BE2C (cell line): ENCODE results near the gene DLX4. TPM values are rescaled to one million over a fixed set of nuclear protein-coding genes. Genes with fewer than 3 reads are reported as not detected.

Source experiments
- DNase-seq: peaks from one replicate; pipeline ENCODE4 v3.0.0-alpha.2; 2020
- H3K27me3 ChIP-seq: fragments of 250-450 bp; sonication (Bioruptor Pico); 2 replicates; pipeline ENCODE4 v1.5.1; 2020; ENCODE audit warnings: mild to moderate bottlenecking
- H3K36me3 ChIP-seq: fragments of 250-450 bp; sonication (Bioruptor Pico); 2 replicates; pipeline ENCODE4 v1.5.1; 2020; ENCODE audit warnings: mild to moderate bottlenecking
- H3K4me1 ChIP-seq: fragments of 250-450 bp; sonication (Bioruptor Pico); 2 replicates; pipeline ENCODE4 v1.5.1; 2020
- H3K4me3 ChIP-seq: 2 replicates; pipeline ENCODE4 v1.5.1; 2011; ENCODE audit warnings: low read depth, low read length
- H3K9me3 ChIP-seq: fragments of 250-450 bp; sonication (Bioruptor Pico); 2 replicates; pipeline ENCODE4 v1.5.1; 2020
- polyA plus RNA-seq: library from polyadenylated mRNA; unstranded; fragments of >200 nt; gene quantifications from one replicate; pipeline ENCODE4 v1.2.1, GENCODE V29; 2012; ENCODE audit warnings: low read depth, missing spikeins; ENCODE audit not compliant: insufficient read length, insufficient read depth
- TF ChIP-seq, protein P1 (sequence below): IDR thresholded peaks from 2 replicates; pipeline ENCODE4 v1.5.1; 2012; ENCODE audit warnings: mild to moderate bottlenecking, low read depth, low read length

The DLX4 gene, protein sequence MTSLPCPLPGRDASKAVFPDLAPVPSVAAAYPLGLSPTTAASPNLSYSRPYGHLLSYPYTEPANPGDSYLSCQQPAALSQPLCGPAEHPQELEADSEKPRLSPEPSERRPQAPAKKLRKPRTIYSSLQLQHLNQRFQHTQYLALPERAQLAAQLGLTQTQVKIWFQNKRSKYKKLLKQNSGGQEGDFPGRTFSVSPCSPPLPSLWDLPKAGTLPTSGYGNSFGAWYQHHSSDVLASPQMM
- 0.42 TPM for polyA plus RNA-seq

DNA sequence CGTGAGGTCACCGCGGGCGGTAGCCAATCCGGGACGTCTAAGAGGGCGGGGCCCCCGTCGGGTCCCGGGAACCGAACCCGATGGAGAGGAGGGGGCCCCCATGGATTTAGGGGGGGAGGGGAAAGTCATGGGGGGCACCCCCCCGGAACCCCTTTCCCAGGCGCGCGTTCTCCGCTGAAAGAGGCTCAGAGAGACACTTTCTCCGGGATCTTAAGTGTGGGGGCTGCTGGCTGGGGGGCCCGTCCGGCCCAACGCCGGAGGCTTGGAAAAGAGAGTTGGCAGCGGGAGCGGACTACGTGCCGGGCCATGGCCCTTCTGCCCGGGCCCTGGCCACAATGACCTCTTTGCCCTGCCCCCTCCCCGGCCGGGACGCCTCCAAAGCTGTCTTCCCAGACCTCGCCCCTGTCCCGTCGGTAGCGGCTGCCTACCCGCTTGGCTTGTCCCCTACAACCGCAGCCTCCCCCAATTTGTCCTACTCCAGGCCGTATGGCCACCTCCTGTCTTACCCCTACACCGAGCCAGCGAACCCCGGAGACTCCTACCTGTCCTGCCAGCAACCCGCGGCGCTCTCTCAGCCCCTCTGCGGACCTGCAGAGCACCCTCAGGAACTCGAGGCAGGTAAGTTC, at the start of gene DLX4:
Gene DLX4 (plus strand): TSS at position 57 of the 626 bp plus-strand sequence. CDS start 279 bp downstream, at position 336.
- Histone ChIP-seq H3K36me3 (no peaks in the 10 kb centered on the region), H3K9me3 (no peaks in the 10 kb centered on the region), H3K27me3 (peaks cover 97% of the 10 kb centered on the region), H3K4me3 (peak within 1 kb of the TSS; percentile 80), H3K4me1 (no peaks in the 10 kb centered on the region)
- no peak for DNase-seq
- TF ChIP-seq, protein P1, sequence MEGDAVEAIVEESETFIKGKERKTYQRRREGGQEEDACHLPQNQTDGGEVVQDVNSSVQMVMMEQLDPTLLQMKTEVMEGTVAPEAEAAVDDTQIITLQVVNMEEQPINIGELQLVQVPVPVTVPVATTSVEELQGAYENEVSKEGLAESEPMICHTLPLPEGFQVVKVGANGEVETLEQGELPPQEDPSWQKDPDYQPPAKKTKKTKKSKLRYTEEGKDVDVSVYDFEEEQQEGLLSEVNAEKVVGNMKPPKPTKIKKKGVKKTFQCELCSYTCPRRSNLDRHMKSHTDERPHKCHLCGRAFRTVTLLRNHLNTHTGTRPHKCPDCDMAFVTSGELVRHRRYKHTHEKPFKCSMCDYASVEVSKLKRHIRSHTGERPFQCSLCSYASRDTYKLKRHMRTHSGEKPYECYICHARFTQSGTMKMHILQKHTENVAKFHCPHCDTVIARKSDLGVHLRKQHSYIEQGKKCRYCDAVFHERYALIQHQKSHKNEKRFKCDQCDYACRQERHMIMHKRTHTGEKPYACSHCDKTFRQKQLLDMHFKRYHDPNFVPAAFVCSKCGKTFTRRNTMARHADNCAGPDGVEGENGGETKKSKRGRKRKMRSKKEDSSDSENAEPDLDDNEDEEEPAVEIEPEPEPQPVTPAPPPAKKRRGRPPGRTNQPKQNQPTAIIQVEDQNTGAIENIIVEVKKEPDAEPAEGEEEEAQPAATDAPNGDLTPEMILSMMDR = no peak

DNA sequence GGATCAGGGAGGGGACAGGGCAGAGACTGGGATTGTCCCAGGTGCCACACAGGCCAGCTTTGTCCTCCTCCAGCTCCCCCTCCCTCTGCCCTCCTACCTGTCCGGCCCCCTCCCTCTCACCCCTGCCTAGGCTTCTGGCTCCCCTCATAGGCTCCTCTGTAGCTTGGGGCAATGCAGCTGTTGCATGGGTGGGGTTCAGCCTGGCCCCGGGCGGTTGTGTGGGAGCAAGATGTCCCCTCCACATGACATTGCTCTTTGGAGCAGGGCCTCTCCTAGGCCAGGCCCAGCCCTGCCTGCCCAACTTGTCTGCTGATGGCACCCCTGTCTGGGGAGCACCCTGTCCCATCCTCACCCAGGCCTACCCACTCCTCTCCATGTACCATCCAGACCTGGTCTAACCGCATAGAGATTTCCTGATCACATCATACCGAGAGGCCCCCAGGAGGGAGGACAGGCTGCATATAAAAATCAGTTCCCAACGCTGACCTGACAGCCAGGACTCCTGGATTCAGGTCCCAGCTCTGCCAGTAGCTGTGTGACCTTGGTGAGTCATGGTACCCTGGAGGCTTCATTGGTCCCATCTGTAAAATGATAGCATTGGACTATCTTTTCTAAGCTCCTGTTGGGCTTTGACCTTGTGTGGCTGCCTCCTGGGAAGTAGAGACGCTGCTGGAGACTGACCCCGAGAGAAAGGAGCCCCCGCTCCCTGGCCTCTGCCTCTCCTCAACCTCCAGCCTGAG, 48.8 kb upstream of the DLX4 start:
- Histone ChIP-seq H3K9me3 (no peaks in the 10 kb centered on the region), H3K4me3 (no peak overlapping the region), H3K4me1 (no peaks in the 10 kb centered on the region), H3K27me3 (no peaks in the 10 kb centered on the region), H3K36me3 (no peaks in the 10 kb centered on the region)
- DNase-seq = no peak
- TF ChIP-seq, protein P1 = no peak

DNA sequence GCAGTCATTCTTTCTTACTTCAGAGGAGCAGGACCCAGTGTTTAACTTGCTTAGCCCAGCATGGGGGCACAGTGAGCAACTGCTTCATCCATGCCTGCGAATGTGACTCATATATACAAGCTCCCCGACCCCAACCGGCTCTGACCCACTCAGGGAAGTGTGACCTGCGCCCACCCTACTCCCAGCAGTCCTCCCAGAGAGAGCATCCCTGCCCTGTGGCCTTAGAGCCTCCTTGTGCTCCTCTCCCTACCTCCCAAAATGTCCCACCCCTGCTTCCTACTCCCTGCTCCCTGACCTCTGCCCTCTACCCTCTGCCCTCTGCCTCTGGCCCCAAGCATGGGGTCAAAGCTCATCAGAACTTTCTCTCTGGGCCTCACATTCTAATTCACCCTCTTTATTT, 46.9 kb upstream of the DLX4 start:
- H3K4me3 ChIP-seq = no peak overlapping the region
- H3K36me3 ChIP-seq = no peaks in the 10 kb centered on the region
- no peak for DNase-seq
- TF ChIP-seq, protein P1 = no peak
- no peaks in the 10 kb centered on the region for H3K27me3 ChIP-seq
- H3K4me1 ChIP-seq = no peaks in the 10 kb centered on the region
- no peaks in the 10 kb centered on the region for H3K9me3 ChIP-seq

DNA sequence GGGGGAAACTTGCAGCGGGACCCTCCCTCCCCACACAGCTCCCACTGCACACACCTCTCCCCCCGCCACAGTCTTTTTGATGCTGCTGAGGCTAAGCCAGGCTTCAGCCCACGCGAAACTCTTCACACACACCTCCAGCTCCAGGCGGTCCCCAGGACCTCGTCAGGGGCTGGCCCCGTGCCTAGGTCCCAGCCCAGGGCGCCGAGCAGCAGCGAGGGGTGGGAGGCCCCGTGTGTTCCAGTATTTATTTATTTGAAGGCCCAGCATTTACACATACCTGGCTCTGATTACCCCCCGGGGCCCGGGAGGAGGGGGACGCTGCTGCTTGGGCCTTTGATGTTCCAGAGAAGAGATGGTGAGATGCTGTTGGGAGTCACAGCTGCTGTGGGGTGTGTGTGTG, 44.9 kb upstream of the DLX4 start:
- TF ChIP-seq, protein P1 = no peak
- H3K4me1 ChIP-seq = no peaks in the 10 kb centered on the region
- no peaks in the 10 kb centered on the region for H3K36me3 ChIP-seq
- no peaks in the 10 kb centered on the region for H3K27me3 ChIP-seq
- H3K4me3 ChIP-seq = no peak overlapping the region
- no peak for DNase-seq
- H3K9me3 ChIP-seq = no peaks in the 10 kb centered on the region

DNA sequence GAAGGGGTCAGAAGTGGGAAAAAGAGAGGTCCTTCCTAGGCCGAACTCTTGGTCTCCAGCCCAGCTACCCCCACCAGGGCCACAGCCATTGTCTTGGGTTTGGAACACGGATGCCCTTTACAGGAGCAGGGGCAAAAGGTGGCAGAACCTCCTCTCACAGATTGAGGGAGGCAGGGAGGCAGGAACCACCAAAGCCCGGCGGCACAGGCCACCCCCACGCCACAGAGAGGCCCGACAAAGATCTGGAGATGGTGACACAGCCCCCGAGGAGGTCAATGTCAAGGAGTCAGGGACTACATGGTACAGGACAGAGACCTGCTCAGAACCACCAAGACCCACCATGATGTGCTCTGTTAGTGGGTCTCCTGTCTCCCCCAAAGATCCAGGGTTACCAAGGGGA, 44.4 kb upstream of the DLX4 start:
- TF ChIP-seq, protein P1 = no peak
- Histone ChIP-seq H3K9me3 (no peaks in the 10 kb centered on the region), H3K27me3 (no peaks in the 10 kb centered on the region), H3K4me3 (no peak overlapping the region), H3K4me1 (no peaks in the 10 kb centered on the region), H3K36me3 (no peaks in the 10 kb centered on the region)
- DNase-seq = no peak
